ENCODE data around the gene PCSK4. TPM values are rescaled to one million over a fixed set of nuclear protein-coding genes. Genes with fewer than 3 reads are reported as not detected.

PCSK4 gene
- total and polyA plus RNA-seq, 9 of the 15 experiments (the other 6 are each of a cell fraction or from before 2014, with no cell fraction given): 0.01 to 9.1 (median 2.1) TPM; not detected in 1

DNA sequence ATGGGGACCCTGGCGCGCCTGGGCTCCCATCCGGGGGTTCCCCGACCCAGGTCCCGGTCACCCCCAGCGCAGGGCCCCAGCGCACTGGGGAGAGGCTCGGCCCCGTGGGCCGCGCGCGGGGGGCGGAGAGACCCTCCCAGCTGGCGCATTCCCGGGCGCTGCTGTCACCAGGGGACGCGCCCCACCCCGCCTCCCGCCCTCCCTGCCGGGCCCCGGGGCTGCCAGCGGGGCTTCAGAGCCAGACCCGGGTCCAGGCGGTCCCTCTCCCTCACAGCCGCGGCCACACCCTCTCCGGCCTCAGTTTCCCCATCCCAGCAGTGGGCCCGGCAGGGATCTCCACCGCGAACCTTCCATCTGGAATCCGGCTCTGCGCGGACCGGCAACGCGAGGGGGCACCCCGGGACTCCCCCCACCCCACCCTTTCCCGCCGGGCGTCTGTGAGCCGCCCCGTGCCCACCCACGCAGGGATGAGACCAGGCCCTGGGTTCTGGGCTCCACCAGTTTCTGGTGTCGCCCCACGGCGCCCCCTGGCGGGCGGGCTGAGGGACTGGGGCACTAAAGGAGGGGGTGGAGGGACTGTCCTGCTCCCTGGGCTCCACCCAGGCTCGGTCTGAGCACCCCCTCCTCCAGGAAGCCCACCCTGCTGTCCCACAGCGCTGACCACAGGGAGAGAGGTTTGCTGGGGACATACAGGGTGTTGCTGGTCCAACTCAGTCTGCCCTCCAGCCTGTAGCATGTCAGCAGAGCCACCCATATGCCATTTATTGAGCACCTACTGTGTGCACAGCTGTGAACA is 23.5 kb upstream of the PCSK4 start (continued):
- TF ChIP-seq, protein P1, sequence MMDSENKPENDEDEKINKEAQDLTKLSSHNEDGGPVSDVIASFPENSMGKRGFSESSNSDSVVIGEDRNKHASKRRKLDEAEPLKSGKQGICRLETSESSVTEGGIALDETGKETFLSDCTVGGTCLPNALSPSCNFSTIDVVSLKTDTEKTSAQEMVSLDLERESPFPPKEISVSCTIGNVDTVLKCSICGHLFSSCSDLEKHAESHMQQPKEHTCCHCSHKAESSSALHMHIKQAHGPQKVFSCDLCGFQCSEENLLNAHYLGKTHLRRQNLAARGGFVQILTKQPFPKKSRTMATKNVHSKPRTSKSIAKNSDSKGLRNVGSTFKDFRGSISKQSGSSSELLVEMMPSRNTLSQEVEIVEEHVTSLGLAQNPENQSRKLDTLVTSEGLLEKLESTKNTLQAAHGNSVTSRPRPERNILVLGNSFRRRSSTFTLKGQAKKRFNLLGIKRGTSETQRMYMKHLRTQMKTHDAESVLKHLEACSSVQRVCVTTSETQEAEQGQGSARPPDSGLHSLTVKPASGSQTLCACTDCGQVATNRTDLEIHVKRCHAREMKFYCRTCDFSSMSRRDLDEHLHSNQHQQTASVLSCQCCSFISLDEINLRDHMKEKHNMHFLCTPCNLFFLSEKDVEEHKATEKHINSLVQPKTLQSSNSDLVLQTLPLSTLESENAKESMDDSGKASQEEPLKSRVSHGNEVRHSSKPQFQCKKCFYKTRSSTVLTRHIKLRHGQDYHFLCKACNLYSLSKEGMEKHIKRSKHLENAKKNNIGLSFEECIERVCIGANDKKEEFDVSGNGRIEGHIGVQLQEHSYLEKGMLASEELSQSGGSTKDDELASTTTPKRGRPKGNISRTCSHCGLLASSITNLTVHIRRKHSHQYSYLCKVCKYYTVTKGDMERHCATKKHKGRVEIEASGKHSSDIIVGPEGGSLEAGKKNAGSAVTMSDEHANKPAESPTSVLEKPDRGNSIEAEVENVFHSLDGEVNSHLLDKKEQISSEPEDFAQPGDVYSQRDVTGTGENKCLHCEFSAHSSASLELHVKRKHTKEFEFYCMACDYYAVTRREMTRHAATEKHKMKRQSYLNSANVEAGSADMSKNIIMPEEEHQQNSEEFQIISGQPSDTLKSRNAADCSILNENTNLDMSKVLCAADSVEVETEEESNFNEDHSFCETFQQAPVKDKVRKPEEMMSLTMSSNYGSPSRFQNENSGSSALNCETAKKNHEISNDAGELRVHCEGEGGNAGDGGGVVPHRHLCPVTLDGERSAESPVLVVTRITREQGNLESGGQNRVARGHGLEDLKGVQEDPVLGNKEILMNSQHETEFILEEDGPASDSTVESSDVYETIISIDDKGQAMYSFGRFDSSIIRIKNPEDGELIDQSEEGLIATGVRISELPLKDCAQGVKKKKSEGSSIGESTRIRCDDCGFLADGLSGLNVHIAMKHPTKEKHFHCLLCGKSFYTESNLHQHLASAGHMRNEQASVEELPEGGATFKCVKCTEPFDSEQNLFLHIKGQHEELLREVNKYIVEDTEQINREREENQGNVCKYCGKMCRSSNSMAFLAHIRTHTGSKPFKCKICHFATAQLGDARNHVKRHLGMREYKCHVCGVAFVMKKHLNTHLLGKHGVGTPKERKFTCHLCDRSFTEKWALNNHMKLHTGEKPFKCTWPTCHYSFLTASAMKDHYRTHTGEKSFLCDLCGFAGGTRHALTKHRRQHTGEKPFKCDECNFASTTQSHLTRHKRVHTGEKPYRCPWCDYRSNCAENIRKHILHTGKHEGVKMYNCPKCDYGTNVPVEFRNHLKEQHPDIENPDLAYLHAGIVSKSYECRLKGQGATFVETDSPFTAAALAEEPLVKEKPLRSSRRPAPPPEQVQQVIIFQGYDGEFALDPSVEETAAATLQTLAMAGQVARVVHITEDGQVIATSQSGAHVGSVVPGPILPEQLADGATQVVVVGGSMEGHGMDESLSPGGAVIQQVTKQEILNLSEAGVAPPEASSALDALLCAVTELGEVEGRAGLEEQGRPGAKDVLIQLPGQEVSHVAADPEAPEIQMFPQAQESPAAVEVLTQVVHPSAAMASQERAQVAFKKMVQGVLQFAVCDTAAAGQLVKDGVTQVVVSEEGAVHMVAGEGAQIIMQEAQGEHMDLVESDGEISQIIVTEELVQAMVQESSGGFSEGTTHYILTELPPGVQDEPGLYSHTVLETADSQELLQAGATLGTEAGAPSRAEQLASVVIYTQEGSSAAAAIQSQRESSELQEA (IDR thresholded peaks at IDR 0.05; ENCODE audit: low read depth): no peak
- TF ChIP-seq, protein P2, sequence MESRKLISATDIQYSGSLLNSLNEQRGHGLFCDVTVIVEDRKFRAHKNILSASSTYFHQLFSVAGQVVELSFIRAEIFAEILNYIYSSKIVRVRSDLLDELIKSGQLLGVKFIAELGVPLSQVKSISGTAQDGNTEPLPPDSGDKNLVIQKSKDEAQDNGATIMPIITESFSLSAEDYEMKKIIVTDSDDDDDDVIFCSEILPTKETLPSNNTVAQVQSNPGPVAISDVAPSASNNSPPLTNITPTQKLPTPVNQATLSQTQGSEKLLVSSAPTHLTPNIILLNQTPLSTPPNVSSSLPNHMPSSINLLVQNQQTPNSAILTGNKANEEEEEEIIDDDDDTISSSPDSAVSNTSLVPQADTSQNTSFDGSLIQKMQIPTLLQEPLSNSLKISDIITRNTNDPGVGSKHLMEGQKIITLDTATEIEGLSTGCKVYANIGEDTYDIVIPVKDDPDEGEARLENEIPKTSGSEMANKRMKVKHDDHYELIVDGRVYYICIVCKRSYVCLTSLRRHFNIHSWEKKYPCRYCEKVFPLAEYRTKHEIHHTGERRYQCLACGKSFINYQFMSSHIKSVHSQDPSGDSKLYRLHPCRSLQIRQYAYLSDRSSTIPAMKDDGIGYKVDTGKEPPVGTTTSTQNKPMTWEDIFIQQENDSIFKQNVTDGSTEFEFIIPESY (CRISPR knock-in tag; IDR thresholded peaks at IDR 0.05): peak; percentile 54; the same call in 1 of the 2 replicates
- no peak for TF ChIP-seq PHF21A (IDR thresholded peaks at IDR 0.05; ENCODE audit: borderline replicate concordance, low read depth)
- no peak for TF ChIP-seq ZNF561 (CRISPR knock-in tag; conservative IDR thresholded peaks at IDR 0.05)
- TF ChIP-seq LCOR (CRISPR knock-in tag; IDR thresholded peaks at IDR 0.05): no peak
- no peak for TF ChIP-seq TAF7 (tag; IDR thresholded peaks at IDR 0.05)
- TF ChIP-seq, protein P3, sequence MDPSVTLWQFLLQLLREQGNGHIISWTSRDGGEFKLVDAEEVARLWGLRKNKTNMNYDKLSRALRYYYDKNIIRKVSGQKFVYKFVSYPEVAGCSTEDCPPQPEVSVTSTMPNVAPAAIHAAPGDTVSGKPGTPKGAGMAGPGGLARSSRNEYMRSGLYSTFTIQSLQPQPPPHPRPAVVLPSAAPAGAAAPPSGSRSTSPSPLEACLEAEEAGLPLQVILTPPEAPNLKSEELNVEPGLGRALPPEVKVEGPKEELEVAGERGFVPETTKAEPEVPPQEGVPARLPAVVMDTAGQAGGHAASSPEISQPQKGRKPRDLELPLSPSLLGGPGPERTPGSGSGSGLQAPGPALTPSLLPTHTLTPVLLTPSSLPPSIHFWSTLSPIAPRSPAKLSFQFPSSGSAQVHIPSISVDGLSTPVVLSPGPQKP (CRISPR knock-in tag; IDR thresholded peaks at IDR 0.05): no peak
- peak; percentile 82 to 96 for TF ChIP-seq MAZ (CRISPR knock-in tag; conservative IDR thresholded peaks at IDR 0.05 in 1 of 2, IDR thresholded peaks at IDR 0.05 in 1 of 2)
- TF ChIP-seq, protein P4, sequence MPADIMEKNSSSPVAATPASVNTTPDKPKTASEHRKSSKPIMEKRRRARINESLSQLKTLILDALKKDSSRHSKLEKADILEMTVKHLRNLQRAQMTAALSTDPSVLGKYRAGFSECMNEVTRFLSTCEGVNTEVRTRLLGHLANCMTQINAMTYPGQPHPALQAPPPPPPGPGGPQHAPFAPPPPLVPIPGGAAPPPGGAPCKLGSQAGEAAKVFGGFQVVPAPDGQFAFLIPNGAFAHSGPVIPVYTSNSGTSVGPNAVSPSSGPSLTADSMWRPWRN (IDR thresholded peaks at IDR 0.05; ENCODE audit: low read depth): no peak
- TF ChIP-seq, protein P5, sequence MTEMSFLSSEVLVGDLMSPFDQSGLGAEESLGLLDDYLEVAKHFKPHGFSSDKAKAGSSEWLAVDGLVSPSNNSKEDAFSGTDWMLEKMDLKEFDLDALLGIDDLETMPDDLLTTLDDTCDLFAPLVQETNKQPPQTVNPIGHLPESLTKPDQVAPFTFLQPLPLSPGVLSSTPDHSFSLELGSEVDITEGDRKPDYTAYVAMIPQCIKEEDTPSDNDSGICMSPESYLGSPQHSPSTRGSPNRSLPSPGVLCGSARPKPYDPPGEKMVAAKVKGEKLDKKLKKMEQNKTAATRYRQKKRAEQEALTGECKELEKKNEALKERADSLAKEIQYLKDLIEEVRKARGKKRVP (CRISPR knock-in tag; IDR thresholded peaks at IDR 0.05): no peak
- no peak for TF ChIP-seq HMG20A (CRISPR knock-in tag; conservative IDR thresholded peaks at IDR 0.05)
- TF ChIP-seq TARDBP (IDR thresholded peaks at IDR 0.05): 0 out of 2 replicates have a peak, but pooled peaks have one; percentile 42
- TF ChIP-seq SMARCA5 (IDR thresholded peaks at IDR 0.05): peak; percentile 94; the same call in 1 of the 2 replicates
